Measurements from ENCODE around the gene RREB1.

Gene RREB1

DNA sequence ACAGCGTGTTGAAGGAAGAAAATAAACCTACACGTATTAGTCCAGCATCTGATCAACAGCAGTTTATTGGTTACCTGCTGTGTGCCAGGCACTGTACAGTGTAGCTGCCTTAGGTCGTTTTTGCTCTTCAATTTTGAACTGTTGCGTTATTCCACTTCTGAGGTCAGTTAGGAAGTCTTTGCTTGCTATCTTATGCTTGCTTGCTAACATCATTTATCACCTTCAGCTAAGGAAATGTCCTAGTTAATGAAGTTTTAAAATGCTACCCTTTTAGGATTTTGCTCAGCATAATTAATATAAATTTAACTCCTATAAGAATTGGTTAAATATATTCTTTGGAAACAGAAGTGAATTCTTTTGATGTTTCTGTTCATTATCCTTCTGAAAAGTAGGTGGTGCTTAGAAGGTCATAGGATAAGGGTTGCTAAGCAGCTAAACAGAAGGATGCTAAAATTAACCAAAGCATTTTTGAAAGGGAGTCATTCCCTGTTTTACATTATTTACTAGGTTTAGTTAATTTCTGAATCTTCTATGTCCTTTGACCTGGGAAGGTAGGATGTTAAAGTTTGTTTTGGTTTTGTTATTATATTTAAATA lies 3.4 kb downstream of the RREB1 start:
- H3K4me3 ChIP-seq (ENCODE audit: control insufficient read depth, low read depth, low read length): no peak overlapping the region
- no peak for DNase-seq (ENCODE audit: low read depth)
- TF ChIP-seq, protein P1, sequence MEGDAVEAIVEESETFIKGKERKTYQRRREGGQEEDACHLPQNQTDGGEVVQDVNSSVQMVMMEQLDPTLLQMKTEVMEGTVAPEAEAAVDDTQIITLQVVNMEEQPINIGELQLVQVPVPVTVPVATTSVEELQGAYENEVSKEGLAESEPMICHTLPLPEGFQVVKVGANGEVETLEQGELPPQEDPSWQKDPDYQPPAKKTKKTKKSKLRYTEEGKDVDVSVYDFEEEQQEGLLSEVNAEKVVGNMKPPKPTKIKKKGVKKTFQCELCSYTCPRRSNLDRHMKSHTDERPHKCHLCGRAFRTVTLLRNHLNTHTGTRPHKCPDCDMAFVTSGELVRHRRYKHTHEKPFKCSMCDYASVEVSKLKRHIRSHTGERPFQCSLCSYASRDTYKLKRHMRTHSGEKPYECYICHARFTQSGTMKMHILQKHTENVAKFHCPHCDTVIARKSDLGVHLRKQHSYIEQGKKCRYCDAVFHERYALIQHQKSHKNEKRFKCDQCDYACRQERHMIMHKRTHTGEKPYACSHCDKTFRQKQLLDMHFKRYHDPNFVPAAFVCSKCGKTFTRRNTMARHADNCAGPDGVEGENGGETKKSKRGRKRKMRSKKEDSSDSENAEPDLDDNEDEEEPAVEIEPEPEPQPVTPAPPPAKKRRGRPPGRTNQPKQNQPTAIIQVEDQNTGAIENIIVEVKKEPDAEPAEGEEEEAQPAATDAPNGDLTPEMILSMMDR (IDR thresholded peaks at IDR 0.05; ENCODE audit: control insufficient read depth, insufficient read depth, low read depth, low read length, missing control alignments): no peak

- H3K4me3 ChIP-seq (ENCODE audit: control insufficient read depth, low read depth, low read length): no peak overlapping the region
- TF ChIP-seq, protein P1 (IDR thresholded peaks at IDR 0.05; ENCODE audit: control insufficient read depth, insufficient read depth, low read depth, low read length, missing control alignments): no peak
- no peak for DNase-seq (ENCODE audit: low read depth)
These were observed 4.4 kb downstream of the RREB1 start for GRCh38 chr6:7112171-7112570.

DNA sequence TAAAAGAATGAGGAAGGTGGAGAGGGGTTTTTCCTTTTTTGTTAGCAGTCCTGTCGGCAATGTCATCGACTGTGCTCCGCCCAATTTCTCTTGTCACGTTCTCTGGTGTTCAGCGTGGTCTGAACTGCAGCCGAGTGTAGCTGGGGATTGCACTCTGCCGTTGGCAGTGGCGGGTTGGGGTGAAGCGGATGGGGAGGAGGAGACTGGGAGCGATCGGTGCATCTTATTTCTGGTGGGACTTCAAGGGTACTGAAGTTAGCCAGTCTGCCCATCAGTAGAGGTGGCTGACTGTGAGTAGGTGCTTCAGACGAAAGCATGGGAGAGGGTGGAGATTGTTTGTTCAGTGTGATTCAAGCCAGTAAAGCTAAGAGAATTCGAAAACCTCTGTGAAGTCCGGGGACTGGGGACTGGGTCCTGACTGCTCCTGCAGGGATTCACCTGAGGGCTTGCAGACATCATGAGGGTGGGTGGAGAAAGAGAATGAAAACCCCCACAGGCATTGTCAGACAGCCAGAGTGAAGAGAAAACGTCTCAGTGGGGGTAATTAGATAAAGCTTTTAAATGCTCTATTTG lies 5.1 kb downstream of the RREB1 start:
- no peak for DNase-seq (ENCODE audit: low read depth)
- TF ChIP-seq, protein P1 (IDR thresholded peaks at IDR 0.05; ENCODE audit: control insufficient read depth, insufficient read depth, low read depth, low read length, missing control alignments): no peak
- no peak overlapping the region for H3K4me3 ChIP-seq (ENCODE audit: control insufficient read depth, low read depth, low read length)

- H3K4me3 ChIP-seq (ENCODE audit: control insufficient read depth, low read depth, low read length): no peak overlapping the region
- DNase-seq (ENCODE audit: low read depth): no peak
- TF ChIP-seq, protein P1 (IDR thresholded peaks at IDR 0.05; ENCODE audit: control insufficient read depth, insufficient read depth, low read depth, low read length, missing control alignments): no peak
These were observed 7.1 kb downstream of the RREB1 start for GRCh38 chr6:7114744-7115458.

GRCh38 chr6:7115543-7116231 lies 7.9 kb downstream of the RREB1 start:
- no peak overlapping the region for H3K4me3 ChIP-seq (ENCODE audit: control insufficient read depth, low read depth, low read length)
- TF ChIP-seq, protein P1 (IDR thresholded peaks at IDR 0.05; ENCODE audit: control insufficient read depth, insufficient read depth, low read depth, low read length, missing control alignments): no peak
- no peak for DNase-seq (ENCODE audit: low read depth)

DNA sequence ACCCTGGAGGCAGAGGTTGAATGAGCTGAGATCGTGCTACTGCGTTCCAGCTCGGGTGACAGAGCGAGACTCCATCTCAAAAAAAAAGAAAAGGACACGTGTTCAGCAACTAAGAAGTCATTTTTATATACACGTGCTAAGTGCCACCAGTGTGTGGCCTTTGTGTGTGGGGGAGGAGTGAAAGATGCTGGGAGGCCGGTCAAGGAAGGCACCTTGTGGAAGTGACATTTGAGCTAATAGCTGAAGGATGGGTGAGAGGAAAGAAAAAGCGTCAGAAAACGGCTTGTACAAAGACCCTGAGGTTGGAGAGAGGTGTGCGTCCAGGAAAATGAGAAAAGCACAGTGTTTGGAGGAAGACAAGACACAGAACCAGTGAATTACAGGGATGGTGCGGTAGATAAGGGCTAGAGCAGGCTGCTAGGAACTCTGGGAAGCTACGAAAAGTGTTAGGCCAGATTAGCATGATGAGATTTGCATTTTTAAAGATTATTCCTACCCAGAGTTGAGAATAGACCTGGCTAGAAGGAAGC lies 11.6 kb downstream of the RREB1 start:
- TF ChIP-seq, protein P1 (IDR thresholded peaks at IDR 0.05; ENCODE audit: control insufficient read depth, insufficient read depth, low read depth, low read length, missing control alignments): no peak
- no peak overlapping the region for H3K4me3 ChIP-seq (ENCODE audit: control insufficient read depth, low read depth, low read length)
- no peak for DNase-seq (ENCODE audit: low read depth)

Data from AG09309 (cell line).